ENCODE measurements around the gene USP34.
"Not testable (repeated sequence)": the region's sequence is repeated elsewhere in the genome, so short reads cannot be mapped to it uniquely, and the experiment has no call there.

The USP34 gene

GRCh38 chr2:61456070-61456745 is 14.7 kb downstream of the USP34 start:
- TF ChIP-seq ZNF565 (CRISPR knock-in tag; conservative IDR thresholded peaks at IDR 0.05; ENCODE audit: low read depth) (no peak), OSR1 (CRISPR knock-in tag; IDR thresholded peaks at IDR 0.05) (no peak), ARNTL (CRISPR knock-in tag; IDR thresholded peaks at IDR 0.05; ENCODE audit: borderline replicate concordance, low read depth) (no peak), ESRRG (CRISPR knock-in tag; IDR thresholded peaks at IDR 0.05) (no peak), BACH2 (CRISPR knock-in tag; IDR thresholded peaks at IDR 0.05; ENCODE audit: borderline replicate concordance) (no peak), TCF4 (CRISPR knock-in tag; IDR thresholded peaks at IDR 0.05; ENCODE audit: borderline replicate concordance) (no peak), ZNF8 (CRISPR knock-in tag; IDR thresholded peaks at IDR 0.05) (no peak), PATZ1 (CRISPR knock-in tag; IDR thresholded peaks at IDR 0.05; ENCODE audit: borderline replicate concordance) (no peak), SNAI2 (CRISPR knock-in tag; IDR thresholded peaks at IDR 0.05) (no peak), ZFP30 (CRISPR knock-in tag; IDR thresholded peaks at IDR 0.05) (no peak)
- TF ChIP-seq, protein P1, sequence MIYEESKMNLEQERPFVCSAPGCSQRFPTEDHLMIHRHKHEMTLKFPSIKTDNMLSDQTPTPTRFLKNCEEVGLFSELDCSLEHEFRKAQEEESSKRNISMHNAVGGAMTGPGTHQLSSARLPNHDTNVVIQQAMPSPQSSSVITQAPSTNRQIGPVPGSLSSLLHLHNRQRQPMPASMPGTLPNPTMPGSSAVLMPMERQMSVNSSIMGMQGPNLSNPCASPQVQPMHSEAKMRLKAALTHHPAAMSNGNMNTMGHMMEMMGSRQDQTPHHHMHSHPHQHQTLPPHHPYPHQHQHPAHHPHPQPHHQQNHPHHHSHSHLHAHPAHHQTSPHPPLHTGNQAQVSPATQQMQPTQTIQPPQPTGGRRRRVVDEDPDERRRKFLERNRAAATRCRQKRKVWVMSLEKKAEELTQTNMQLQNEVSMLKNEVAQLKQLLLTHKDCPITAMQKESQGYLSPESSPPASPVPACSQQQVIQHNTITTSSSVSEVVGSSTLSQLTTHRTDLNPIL (CRISPR knock-in tag; IDR thresholded peaks at IDR 0.05; ENCODE audit: low read depth), result no peak
- ATAC-seq, result no peak

- not testable (repeated sequence) for ATAC-seq
These were observed 15.9 kb downstream of the USP34 start for GRCh38 chr2:61454972-61455371.

- no peak for ATAC-seq
- TF ChIP-seq RARB (CRISPR knock-in tag; IDR thresholded peaks at IDR 0.05) (no peak), PPARA (CRISPR knock-in tag; IDR thresholded peaks at IDR 0.05; ENCODE audit: borderline replicate concordance) (no peak), ZC3H10 (CRISPR knock-in tag; IDR thresholded peaks at IDR 0.05) (no peak), SNAI2 (CRISPR knock-in tag; IDR thresholded peaks at IDR 0.05) (no peak), OSR1 (CRISPR knock-in tag; IDR thresholded peaks at IDR 0.05) (no peak), TCF4 (CRISPR knock-in tag; IDR thresholded peaks at IDR 0.05; ENCODE audit: borderline replicate concordance) (no peak), ISL1 (CRISPR knock-in tag; IDR thresholded peaks at IDR 0.05) (no peak), BACH2 (CRISPR knock-in tag; IDR thresholded peaks at IDR 0.05; ENCODE audit: borderline replicate concordance) (no peak), ZNF565 (CRISPR knock-in tag; conservative IDR thresholded peaks at IDR 0.05; ENCODE audit: low read depth) (no peak), ESRRG (CRISPR knock-in tag; IDR thresholded peaks at IDR 0.05) (no peak), GLIS3 (CRISPR knock-in tag; IDR thresholded peaks at IDR 0.05) (no peak), CSRNP3 (CRISPR knock-in tag; IDR thresholded peaks at IDR 0.05) (no peak), ZFP30 (CRISPR knock-in tag; IDR thresholded peaks at IDR 0.05) (no peak), PATZ1 (CRISPR knock-in tag; IDR thresholded peaks at IDR 0.05; ENCODE audit: borderline replicate concordance) (no peak), TOX (CRISPR knock-in tag; IDR thresholded peaks at IDR 0.05; ENCODE audit: borderline replicate concordance) (no peak), ZFP3 (CRISPR knock-in tag; IDR thresholded peaks at IDR 0.05) (no peak)
- TF ChIP-seq, protein P1 (CRISPR knock-in tag; IDR thresholded peaks at IDR 0.05; ENCODE audit: low read depth), result no peak
- TF ChIP-seq, protein P2, sequence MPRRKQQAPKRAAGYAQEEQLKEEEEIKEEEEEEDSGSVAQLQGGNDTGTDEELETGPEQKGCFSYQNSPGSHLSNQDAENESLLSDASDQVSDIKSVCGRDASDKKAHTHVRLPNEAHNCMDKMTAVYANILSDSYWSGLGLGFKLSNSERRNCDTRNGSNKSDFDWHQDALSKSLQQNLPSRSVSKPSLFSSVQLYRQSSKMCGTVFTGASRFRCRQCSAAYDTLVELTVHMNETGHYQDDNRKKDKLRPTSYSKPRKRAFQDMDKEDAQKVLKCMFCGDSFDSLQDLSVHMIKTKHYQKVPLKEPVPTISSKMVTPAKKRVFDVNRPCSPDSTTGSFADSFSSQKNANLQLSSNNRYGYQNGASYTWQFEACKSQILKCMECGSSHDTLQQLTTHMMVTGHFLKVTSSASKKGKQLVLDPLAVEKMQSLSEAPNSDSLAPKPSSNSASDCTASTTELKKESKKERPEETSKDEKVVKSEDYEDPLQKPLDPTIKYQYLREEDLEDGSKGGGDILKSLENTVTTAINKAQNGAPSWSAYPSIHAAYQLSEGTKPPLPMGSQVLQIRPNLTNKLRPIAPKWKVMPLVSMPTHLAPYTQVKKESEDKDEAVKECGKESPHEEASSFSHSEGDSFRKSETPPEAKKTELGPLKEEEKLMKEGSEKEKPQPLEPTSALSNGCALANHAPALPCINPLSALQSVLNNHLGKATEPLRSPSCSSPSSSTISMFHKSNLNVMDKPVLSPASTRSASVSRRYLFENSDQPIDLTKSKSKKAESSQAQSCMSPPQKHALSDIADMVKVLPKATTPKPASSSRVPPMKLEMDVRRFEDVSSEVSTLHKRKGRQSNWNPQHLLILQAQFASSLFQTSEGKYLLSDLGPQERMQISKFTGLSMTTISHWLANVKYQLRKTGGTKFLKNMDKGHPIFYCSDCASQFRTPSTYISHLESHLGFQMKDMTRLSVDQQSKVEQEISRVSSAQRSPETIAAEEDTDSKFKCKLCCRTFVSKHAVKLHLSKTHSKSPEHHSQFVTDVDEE (CRISPR knock-in tag; IDR thresholded peaks at IDR 0.05), result no peak
These were observed 16.5 kb downstream of the USP34 start for GRCh38 chr2:61454383-61454782.
